ENCODE measurements around the gene PDK3.

Gene PDK3

DNA sequence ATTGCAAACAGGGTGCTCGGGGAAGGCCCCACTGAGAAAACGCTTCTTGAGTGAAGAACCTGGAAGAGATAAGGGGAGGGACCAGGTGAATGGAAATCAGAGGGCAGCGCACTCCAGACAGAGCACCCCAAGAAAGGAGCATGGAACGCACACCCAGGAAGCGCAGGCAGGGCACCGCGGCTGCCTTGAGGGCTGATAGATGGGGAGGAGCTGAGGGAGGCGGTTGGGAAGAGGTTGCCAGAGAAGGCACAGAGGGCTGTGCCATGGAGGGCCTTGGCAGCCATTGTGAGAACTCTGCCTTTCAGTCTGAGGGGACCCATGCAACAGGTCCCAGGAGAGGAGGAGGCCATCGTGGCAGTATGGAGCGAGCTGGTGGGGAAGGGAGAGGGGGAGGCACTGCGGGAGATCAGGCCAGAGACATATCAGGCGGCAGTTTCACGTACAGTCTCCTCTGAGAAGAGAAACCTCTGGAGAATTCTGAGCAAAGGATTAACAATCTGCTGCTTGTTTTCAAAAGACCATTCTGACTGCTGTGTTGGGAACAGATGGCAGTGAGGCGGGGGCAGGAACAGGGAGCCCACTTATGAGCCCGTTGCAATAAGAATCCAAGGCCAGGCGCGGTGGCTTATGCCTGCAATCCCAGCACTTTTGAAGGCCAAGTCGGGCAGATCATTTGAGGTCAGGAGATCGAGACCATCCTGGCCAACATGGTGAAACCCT lies 98.4 kb downstream of the PDK3 start:
- no peak overlapping the region for H3K4me3 ChIP-seq (ENCODE audit: low read depth, low read length)
- TF ChIP-seq, protein P1, sequence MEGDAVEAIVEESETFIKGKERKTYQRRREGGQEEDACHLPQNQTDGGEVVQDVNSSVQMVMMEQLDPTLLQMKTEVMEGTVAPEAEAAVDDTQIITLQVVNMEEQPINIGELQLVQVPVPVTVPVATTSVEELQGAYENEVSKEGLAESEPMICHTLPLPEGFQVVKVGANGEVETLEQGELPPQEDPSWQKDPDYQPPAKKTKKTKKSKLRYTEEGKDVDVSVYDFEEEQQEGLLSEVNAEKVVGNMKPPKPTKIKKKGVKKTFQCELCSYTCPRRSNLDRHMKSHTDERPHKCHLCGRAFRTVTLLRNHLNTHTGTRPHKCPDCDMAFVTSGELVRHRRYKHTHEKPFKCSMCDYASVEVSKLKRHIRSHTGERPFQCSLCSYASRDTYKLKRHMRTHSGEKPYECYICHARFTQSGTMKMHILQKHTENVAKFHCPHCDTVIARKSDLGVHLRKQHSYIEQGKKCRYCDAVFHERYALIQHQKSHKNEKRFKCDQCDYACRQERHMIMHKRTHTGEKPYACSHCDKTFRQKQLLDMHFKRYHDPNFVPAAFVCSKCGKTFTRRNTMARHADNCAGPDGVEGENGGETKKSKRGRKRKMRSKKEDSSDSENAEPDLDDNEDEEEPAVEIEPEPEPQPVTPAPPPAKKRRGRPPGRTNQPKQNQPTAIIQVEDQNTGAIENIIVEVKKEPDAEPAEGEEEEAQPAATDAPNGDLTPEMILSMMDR (IDR thresholded peaks at IDR 0.05; ENCODE audit: borderline replicate concordance, insufficient read depth, low read depth, low read length), result no peak

DNA sequence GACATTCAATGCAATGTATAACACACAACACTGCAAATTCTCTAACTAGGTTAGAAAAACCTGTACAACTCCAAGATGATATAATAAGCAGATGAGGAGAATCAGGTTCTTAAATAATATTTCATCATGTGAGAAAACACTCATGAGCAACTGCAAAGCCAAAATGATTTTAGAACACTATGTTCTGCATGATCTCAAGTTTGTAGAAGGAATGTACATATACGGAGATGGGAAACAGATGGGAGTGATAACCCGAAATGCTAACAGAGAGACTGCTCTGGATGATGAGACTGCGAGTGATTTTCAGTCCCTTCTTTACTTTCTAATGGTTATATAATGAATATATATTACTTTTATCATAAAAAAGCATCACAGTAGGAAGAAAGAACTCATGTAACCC lies 101.2 kb downstream of the PDK3 start:
- TF ChIP-seq, protein P1 (IDR thresholded peaks at IDR 0.05; ENCODE audit: borderline replicate concordance, insufficient read depth, low read depth, low read length), result no peak
- H3K4me3 ChIP-seq (ENCODE audit: low read depth, low read length), result no peak overlapping the region

DNA sequence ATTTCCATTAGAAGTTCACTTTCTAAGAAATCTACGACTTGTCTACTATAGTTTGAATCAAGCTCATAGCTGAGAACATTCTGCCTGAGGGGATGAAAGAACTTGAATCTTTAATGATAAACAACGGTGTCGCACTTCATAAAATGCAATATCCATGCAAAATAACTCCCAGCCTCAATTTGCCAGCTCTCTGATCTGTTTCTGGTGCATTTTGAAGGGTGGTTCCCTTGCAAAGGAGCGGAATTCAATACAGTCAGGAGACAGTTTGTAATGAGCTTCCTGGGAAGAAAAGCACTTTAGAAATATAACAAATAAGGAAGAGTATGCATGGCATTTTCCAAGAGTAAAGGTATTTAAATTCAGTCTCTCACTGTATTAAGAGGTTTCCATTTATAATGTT lies 102.1 kb downstream of the PDK3 start:
- H3K4me3 ChIP-seq (ENCODE audit: low read depth, low read length), result no peak overlapping the region
- TF ChIP-seq, protein P1 (IDR thresholded peaks at IDR 0.05; ENCODE audit: borderline replicate concordance, insufficient read depth, low read depth, low read length), result no peak

GRCh38 chrX:24574743-24575142 lies 109.7 kb downstream of the PDK3 start:
- H3K4me3 ChIP-seq (ENCODE audit: low read depth, low read length), result no peak overlapping the region
- TF ChIP-seq, protein P1 (IDR thresholded peaks at IDR 0.05; ENCODE audit: borderline replicate concordance, insufficient read depth, low read depth, low read length), result no peak

DNA sequence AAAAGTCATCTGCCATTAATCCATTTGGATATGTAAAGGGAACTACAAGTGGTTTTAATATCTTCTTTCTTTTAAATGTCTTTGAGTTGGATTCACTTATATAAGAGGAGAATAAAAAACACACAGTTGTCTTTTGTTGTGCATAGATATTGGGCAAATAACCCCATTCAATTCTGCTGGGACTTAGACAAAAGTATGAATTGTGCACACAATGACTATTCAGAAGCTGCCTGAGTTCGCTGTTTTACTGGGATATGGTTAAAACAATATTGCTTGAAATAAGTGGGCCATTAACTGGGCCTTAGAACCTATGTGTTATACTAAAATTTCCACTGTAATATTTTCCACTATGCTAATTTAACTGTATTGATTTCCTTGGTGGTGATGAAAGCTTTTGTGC lies 110.4 kb downstream of the PDK3 start:
- TF ChIP-seq, protein P1 (IDR thresholded peaks at IDR 0.05; ENCODE audit: borderline replicate concordance, insufficient read depth, low read depth, low read length), result no peak
- no peak overlapping the region for H3K4me3 ChIP-seq (ENCODE audit: low read depth, low read length)

DNA sequence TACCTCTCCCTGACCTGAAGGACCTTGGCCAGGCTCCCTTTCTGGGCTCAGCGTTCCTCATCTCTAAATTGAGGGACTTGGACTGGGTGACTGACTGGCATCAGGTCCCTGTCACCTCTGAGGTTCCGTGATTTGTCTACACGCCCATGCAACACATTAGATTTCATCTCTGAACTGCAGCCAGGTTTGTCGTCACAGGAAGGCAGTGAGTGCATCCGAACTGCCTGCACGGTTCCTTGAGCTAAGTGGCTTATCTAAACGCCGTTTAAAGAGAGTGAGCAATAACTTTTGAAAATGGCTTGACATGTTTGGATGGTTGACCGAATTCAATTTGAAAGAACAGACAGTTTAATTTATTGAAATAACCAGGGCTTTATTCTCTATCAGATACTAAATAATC lies 112.0 kb downstream of the PDK3 start:
- TF ChIP-seq, protein P1 (IDR thresholded peaks at IDR 0.05; ENCODE audit: borderline replicate concordance, insufficient read depth, low read depth, low read length), result no peak
- H3K4me3 ChIP-seq (ENCODE audit: low read depth, low read length), result no peak overlapping the region

Measured in GM12875 (cell line).